Measurements from ENCODE around the gene LINGO3.
A peak's percentile ranks its signal among the peaks of the same experiment; 100 is the strongest.

The LINGO3 gene

GRCh38 chr19:2270157-2270422, 37.9 kb downstream of the LINGO3 start:
- H3K27me3 ChIP-seq (ENCODE audit: control insufficient read depth, insufficient read depth, low read length) = no peaks in the 10 kb centered on the region
- no peaks in the 10 kb centered on the region for H3K9me3 ChIP-seq (ENCODE audit: control insufficient read depth, low read length)
- peaks cover 49% of the 10 kb centered on the region for H3K4me1 ChIP-seq (ENCODE audit: control insufficient read depth, insufficient read depth, low read length)
- no peaks in the 10 kb centered on the region for H3K36me3 ChIP-seq (ENCODE audit: control insufficient read depth, insufficient read depth, low read length)
- H3K9ac ChIP-seq (ENCODE audit: low read length) = peak overlapping the region; percentile 95
- peak overlapping the region; percentile 77 for H3K4me3 ChIP-seq (ENCODE audit: low read length)

GRCh38 chr19:2269244-2270156, 38.5 kb downstream of the LINGO3 start:
- H3K36me3 ChIP-seq (ENCODE audit: control insufficient read depth, insufficient read depth, low read length) = no peaks in the 10 kb centered on the region
- H3K9me3 ChIP-seq (ENCODE audit: control insufficient read depth, low read length) = no peaks in the 10 kb centered on the region
- peaks cover 49% of the 10 kb centered on the region for H3K4me1 ChIP-seq (ENCODE audit: control insufficient read depth, insufficient read depth, low read length)
- peak overlapping the region; percentile 95 for H3K9ac ChIP-seq (ENCODE audit: low read length)
- peak overlapping the region; percentile 77 for H3K4me3 ChIP-seq (ENCODE audit: low read length)
- no peaks in the 10 kb centered on the region for H3K27me3 ChIP-seq (ENCODE audit: control insufficient read depth, insufficient read depth, low read length)

GRCh38 chr19:2268861-2269243, 39.1 kb downstream of the LINGO3 start:
- peak overlapping the region; percentile 77 for H3K9ac ChIP-seq (ENCODE audit: low read length)
- peak overlapping the region; percentile 77 for H3K4me3 ChIP-seq (ENCODE audit: low read length)
- H3K27me3 ChIP-seq (ENCODE audit: control insufficient read depth, insufficient read depth, low read length) = no peaks in the 10 kb centered on the region
- no peaks in the 10 kb centered on the region for H3K9me3 ChIP-seq (ENCODE audit: control insufficient read depth, low read length)
- no peaks in the 10 kb centered on the region for H3K36me3 ChIP-seq (ENCODE audit: control insufficient read depth, insufficient read depth, low read length)
- peaks cover 44% of the 10 kb centered on the region for H3K4me1 ChIP-seq (ENCODE audit: control insufficient read depth, insufficient read depth, low read length)

GRCh38 chr19:2268480-2268830, 39.5 kb downstream of the LINGO3 start:
- no peaks in the 10 kb centered on the region for H3K36me3 ChIP-seq (ENCODE audit: control insufficient read depth, insufficient read depth, low read length)
- no peaks in the 10 kb centered on the region for H3K27me3 ChIP-seq (ENCODE audit: control insufficient read depth, insufficient read depth, low read length)
- H3K9me3 ChIP-seq (ENCODE audit: control insufficient read depth, low read length) = no peaks in the 10 kb centered on the region
- H3K9ac ChIP-seq (ENCODE audit: low read length) = no peak overlapping the region
- H3K4me3 ChIP-seq (ENCODE audit: low read length) = no peak overlapping the region
- H3K4me1 ChIP-seq (ENCODE audit: control insufficient read depth, insufficient read depth, low read length) = peaks cover 40% of the 10 kb centered on the region

- peak overlapping the region; percentile 18 for H3K9ac ChIP-seq (ENCODE audit: low read length)
- H3K4me1 ChIP-seq (ENCODE audit: control insufficient read depth, insufficient read depth, low read length) = peaks cover 24% of the 10 kb centered on the region
- H3K27me3 ChIP-seq (ENCODE audit: control insufficient read depth, insufficient read depth, low read length) = no peaks in the 10 kb centered on the region
- H3K36me3 ChIP-seq (ENCODE audit: control insufficient read depth, insufficient read depth, low read length) = no peaks in the 10 kb centered on the region
- H3K4me3 ChIP-seq (ENCODE audit: low read length) = no peak overlapping the region
- H3K9me3 ChIP-seq (ENCODE audit: control insufficient read depth, low read length) = no peaks in the 10 kb centered on the region
These were observed 41.6 kb downstream of the LINGO3 start for GRCh38 chr19:2266183-2266993.

GRCh38 chr19:2261438-2262172, 46.3 kb downstream of the LINGO3 start:
- Histone ChIP-seq H3K27me3 (ENCODE audit: control insufficient read depth, insufficient read depth, low read length) (no peaks in the 10 kb centered on the region), H3K4me3 (ENCODE audit: low read length) (no peak overlapping the region), H3K4me1 (ENCODE audit: control insufficient read depth, insufficient read depth, low read length) (peaks cover 16% of the 10 kb centered on the region), H3K9me3 (ENCODE audit: control insufficient read depth, low read length) (no peaks in the 10 kb centered on the region), H3K9ac (ENCODE audit: low read length) (no peak overlapping the region), H3K36me3 (ENCODE audit: control insufficient read depth, insufficient read depth, low read length) (no peaks in the 10 kb centered on the region)

GRCh38 chr19:2260341-2260805, 47.6 kb downstream of the LINGO3 start:
- Histone ChIP-seq H3K4me3 (ENCODE audit: low read length) (no peak overlapping the region), H3K36me3 (ENCODE audit: control insufficient read depth, insufficient read depth, low read length) (no peaks in the 10 kb centered on the region), H3K4me1 (ENCODE audit: control insufficient read depth, insufficient read depth, low read length) (peaks cover 10% of the 10 kb centered on the region), H3K9ac (ENCODE audit: low read length) (no peak overlapping the region), H3K27me3 (ENCODE audit: control insufficient read depth, insufficient read depth, low read length) (no peaks in the 10 kb centered on the region), H3K9me3 (ENCODE audit: control insufficient read depth, low read length) (no peaks in the 10 kb centered on the region)

GRCh38 chr19:2259336-2259735, 48.6 kb downstream of the LINGO3 start:
- Histone ChIP-seq H3K4me3 (ENCODE audit: low read length) (no peak overlapping the region), H3K9me3 (ENCODE audit: control insufficient read depth, low read length) (no peaks in the 10 kb centered on the region), H3K9ac (ENCODE audit: low read length) (no peak overlapping the region), H3K36me3 (ENCODE audit: control insufficient read depth, insufficient read depth, low read length) (no peaks in the 10 kb centered on the region), H3K27me3 (ENCODE audit: control insufficient read depth, insufficient read depth, low read length) (peaks cover under 1% of the 10 kb centered on the region), H3K4me1 (ENCODE audit: control insufficient read depth, insufficient read depth, low read length) (peaks cover 6% of the 10 kb centered on the region)

Data from mucosa of stomach (tissue), 1 donor.